ENCODE measurements around the gene BCL2A1.
"Not testable (repeated sequence)": the region's sequence is repeated elsewhere in the genome, so short reads cannot be mapped to it uniquely, and the experiment has no call there.

The BCL2A1 gene

GRCh38 chr15:79989183-79989582 lies 18.2 kb upstream of the BCL2A1 start:
- DNase-seq: no peak

GRCh38 chr15:79988448-79989117 lies 17.6 kb upstream of the BCL2A1 start:
- DNase-seq: no peak

GRCh38 chr15:79987969-79988368 lies 17.0 kb upstream of the BCL2A1 start:
- no peak for DNase-seq

- no peak for DNase-seq
Measured at GRCh38 chr15:79987569-79987955, 16.6 kb upstream of the BCL2A1 start.

GRCh38 chr15:79981831-79982455 lies 10.9 kb upstream of the BCL2A1 start:
- DNase-seq: no peak

- no peak for DNase-seq
Measured at GRCh38 chr15:79978655-79979514, 7.9 kb upstream of the BCL2A1 start.

- no peak for DNase-seq
Measured at GRCh38 chr15:79978260-79978654, 7.3 kb upstream of the BCL2A1 start.

- no peak for DNase-seq
Measured at GRCh38 chr15:79977431-79978054, 6.5 kb upstream of the BCL2A1 start.

GRCh38 chr15:79973456-79974195 lies 2.6 kb upstream of the BCL2A1 start:
- no peak for DNase-seq

- DNase-seq: no peak
Measured at GRCh38 chr15:79972863-79973262, 1.9 kb upstream of the BCL2A1 start.

- no peak for DNase-seq
Measured at GRCh38 chr15:79970181-79970580, 815 bp downstream of the BCL2A1 start.

- no peak for DNase-seq
Measured at GRCh38 chr15:79969146-79969545, 1.9 kb downstream of the BCL2A1 start.

- no peak for DNase-seq
Measured at GRCh38 chr15:79967298-79968182, 3.5 kb downstream of the BCL2A1 start.

- no peak for DNase-seq
Measured at GRCh38 chr15:79966634-79967297, 4.2 kb downstream of the BCL2A1 start.

- no peak for DNase-seq
Measured at GRCh38 chr15:79965846-79966630, 5.0 kb downstream of the BCL2A1 start.

- DNase-seq: no peak
Measured at GRCh38 chr15:79964232-79964805, 6.7 kb downstream of the BCL2A1 start.

- DNase-seq: not testable (repeated sequence)
Measured at GRCh38 chr15:79962921-79963320, 8.1 kb downstream of the BCL2A1 start.

- DNase-seq: no peak
Measured at GRCh38 chr15:79962178-79962577, 8.8 kb downstream of the BCL2A1 start.

- DNase-seq: no peak
Measured at GRCh38 chr15:79960502-79961212, 10.3 kb downstream of the BCL2A1 start.
